HEK293 (cell line): ENCODE results near the gene NPIPB2.
"Not testable (repeated sequence)": the region's sequence is repeated elsewhere in the genome, so short reads cannot be mapped to it uniquely, and the experiment has no call there.

Experiments
- CTCF ChIA-PET: fragments of 350-600 bp; formaldehyde crosslinking; extraction: SDS; loops from one replicate; lab custom pipeline; 2021; ENCODE audit warnings: antibody characterized with exemption; lab: Yijun Ruan, JAX
- POLR2A ChIA-PET: fragments of 300-600 bp; formaldehyde crosslinking; extraction: SDS; loops from one replicate; lab custom pipeline; 2020; ENCODE audit warnings: antibody characterized with exemption, inconsistent platforms; lab: Yijun Ruan, JAX
- H3K27ac ChIP-seq: fragments of 200-500 bp; sonication (Bioruptor generic); 2 replicates; pipeline ENCODE4 v1.5.1; 2014; ENCODE audit warnings: low read depth, low read length, control low read depth, inconsistent platforms; ENCODE audit errors: extremely low read depth
- H3K36me3 ChIP-seq, 2 experiments: fragments of 200-500 bp in 1 of 2; sonication (Bioruptor generic) in 1 of 2; 1 replicate in 1 of 2; 2 replicates in 1 of 2; pipeline ENCODE4 v1.5.1; 2014 to 2017; ENCODE audit warnings: inconsistent platforms in 2 of 2, low read length in 2 of 2; ENCODE audit not compliant: control insufficient read depth in 2 of 2, insufficient read depth in 1 of 2
- H3K4me1 ChIP-seq: fragments of 200-500 bp; sonication (Bioruptor generic); 2 replicates; pipeline ENCODE4 v1.5.1; 2014; ENCODE audit warnings: mild to moderate bottlenecking, low read length, inconsistent platforms; ENCODE audit not compliant: control insufficient read depth, insufficient read depth
- H3K4me3 ChIP-seq: 2 replicates; pipeline ENCODE4 v1.5.1; 2011; ENCODE audit warnings: low read depth, mild to moderate bottlenecking, control low read depth, low read length, moderate library complexity
- H3K9me3 ChIP-seq: fragments of 200-500 bp; sonication (Bioruptor generic); 2 replicates; pipeline ENCODE4 v1.5.1; 2014; ENCODE audit warnings: low read depth, low read length, inconsistent platforms; ENCODE audit not compliant: control insufficient read depth, insufficient read depth
- HIC1 ChIP-seq: fragments of 450-650 bp; formaldehyde crosslinking; IDR thresholded peaks from 2 replicates; pipeline ENCODE4 v1.5.1; 2016; ENCODE audit warnings: missing biosample characterization, missing genetic modification characterization
- HOXA7 ChIP-seq: sonication (generic); formaldehyde crosslinking; IDR thresholded peaks from 2 replicates; pipeline ENCODE4 v1.8.1; 2022; ENCODE audit warnings: missing genetic modification reagents, borderline replicate concordance
- KLF1 ChIP-seq: fragments of 450-650 bp; formaldehyde crosslinking; IDR thresholded peaks from 2 replicates; pipeline ENCODE4 v1.5.1; 2016; ENCODE audit warnings: missing biosample characterization, missing genetic modification characterization
- KLF10 ChIP-seq: fragments of 450-650 bp; IDR thresholded peaks from 2 replicates; pipeline ENCODE4 v1.5.1; 2018; ENCODE audit warnings: missing biosample characterization, mild to moderate bottlenecking, missing genetic modification characterization
- PRDM1 ChIP-seq: fragments of 450-650 bp; formaldehyde crosslinking; IDR thresholded peaks from 2 replicates; pipeline ENCODE4; 2016; ENCODE audit warnings: missing biosample characterization, missing genetic modification characterization
- PRDM6 ChIP-seq: fragments of 450-650 bp; formaldehyde crosslinking; IDR thresholded peaks from 2 replicates; pipeline ENCODE4 v1.5.1; 2017; ENCODE audit warnings: missing biosample characterization, missing genetic modification characterization
- YY2 ChIP-seq: fragments of 450-650 bp; formaldehyde crosslinking; IDR thresholded peaks from 2 replicates; pipeline ENCODE4 v1.5.1; 2016; ENCODE audit warnings: missing biosample characterization, missing genetic modification characterization
- ZBTB7A ChIP-seq: fragments of 450-650 bp; formaldehyde crosslinking; IDR thresholded peaks from 2 replicates; pipeline ENCODE4 v1.5.1; 2016; ENCODE audit warnings: low read depth, missing biosample characterization, missing genetic modification characterization
- ZNF121 ChIP-seq: fragments of 450-650 bp; formaldehyde crosslinking; IDR thresholded peaks from 2 replicates; pipeline ENCODE4 v1.5.1; 2016; ENCODE audit warnings: missing biosample characterization, missing genetic modification characterization
- ZNF138 ChIP-seq: fragments of 450-650 bp; formaldehyde crosslinking; IDR thresholded peaks from 2 replicates; pipeline ENCODE4 v1.5.1; 2016; ENCODE audit warnings: missing biosample characterization, missing genetic modification characterization, borderline replicate concordance
- ZNF266 ChIP-seq: fragments of 450-650 bp; formaldehyde crosslinking; IDR thresholded peaks from 2 replicates; pipeline ENCODE4 v1.5.1; 2016; ENCODE audit warnings: missing biosample characterization, missing genetic modification characterization, low read depth
- ZNF324 ChIP-seq: fragments of 450-650 bp; formaldehyde crosslinking; IDR thresholded peaks from 2 replicates; pipeline ENCODE4 v1.5.1; 2016; ENCODE audit warnings: missing biosample characterization, missing genetic modification characterization
- ZNF391 ChIP-seq: fragments of 450-650 bp; formaldehyde crosslinking; IDR thresholded peaks from 2 replicates; pipeline ENCODE4 v1.5.1; 2016; ENCODE audit warnings: low read depth, missing biosample characterization, missing genetic modification characterization, borderline replicate concordance
- ZNF561 ChIP-seq: fragments of 450-650 bp; IDR thresholded peaks from 2 replicates; pipeline ENCODE4 v1.5.1; 2018; ENCODE audit warnings: missing biosample characterization, missing genetic modification characterization, borderline replicate concordance
- ZNF664 ChIP-seq: fragments of 450-650 bp; formaldehyde crosslinking; IDR thresholded peaks from 2 replicates; pipeline ENCODE4 v1.5.1; 2016; ENCODE audit warnings: missing biosample characterization, missing genetic modification characterization
- ZNF76 ChIP-seq: fragments of 450-650 bp; formaldehyde crosslinking; IDR thresholded peaks from 2 replicates; pipeline ENCODE4; 2016; ENCODE audit warnings: low read depth, missing biosample characterization, missing genetic modification characterization, borderline replicate concordance

Gene NPIPB2

GRCh38 chr16:11948819-11949218 lies 7.0 kb upstream of the NPIPB2 start:
- TF ChIP-seq ZNF121 = peak; percentile 62; the same call in 1 of the 2 replicates
- no peak for TF ChIP-seq KLF10 (tag by site-specific recombination)
- Histone ChIP-seq H3K4me3 (no peak overlapping the region), H3K9me3 (no peaks in the 10 kb centered on the region), H3K27ac (no peak overlapping the region), H3K4me1 (no peaks in the 10 kb centered on the region), H3K36me3 (no peaks in the 10 kb centered on the region)
- ChIA-PET CTCF (interaction anchor here (0.5 to 1.8 kb wide), 9 partner anchors 10 to 146 kb away, joined by 3 to 21 read pairs (median 4); no protein-coding TSS in a partner anchor), POLR2A (interaction anchor here (1.0 kb wide), 1 partner anchor 28 kb away, joined by 3 read pairs; the partner anchor contains the start of gene SNX29)

DNA sequence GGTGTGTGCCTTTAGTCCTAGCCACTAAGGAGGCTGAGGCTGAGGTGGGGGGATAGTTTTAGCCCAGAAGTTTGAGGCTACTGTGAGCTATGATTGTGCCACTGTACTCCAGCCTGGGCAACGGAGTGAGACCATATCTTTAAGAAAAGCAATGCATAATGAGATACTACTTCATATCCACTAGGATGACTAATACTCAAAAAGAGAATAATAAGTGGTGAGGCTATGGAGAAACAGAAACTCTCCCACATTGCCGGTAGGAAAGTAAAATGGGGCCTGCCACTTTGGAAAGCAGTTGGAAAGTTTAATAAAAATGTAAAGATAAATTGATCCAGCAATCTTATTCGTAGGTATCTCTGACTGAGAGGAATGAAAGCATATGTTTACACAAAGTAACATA lies 4.6 kb upstream of the NPIPB2 start:
- ChIA-PET CTCF (interaction anchor here (2.2 kb wide), 1 partner anchor 121 kb away, joined by 10 read pairs; no protein-coding TSS in a partner anchor), POLR2A (no interaction called here)
- H3K27ac ChIP-seq = no peak overlapping the region
- no peak overlapping the region for H3K4me3 ChIP-seq
- no peaks in the 10 kb centered on the region for H3K4me1 ChIP-seq
- TF ChIP-seq ZNF664 (tag by site-specific recombination) (peak; percentile 84; the same call in 1 of the 2 replicates), ZBTB7A (no peak), PRDM1 (tag by site-specific recombination) (peak; percentile 70)
- no peaks in the 10 kb centered on the region for H3K9me3 ChIP-seq
- H3K36me3 ChIP-seq = no peaks in the 10 kb centered on the region

- H3K27ac ChIP-seq, H3K4me3 ChIP-seq, H3K4me1 ChIP-seq, POLR2A ChIA-PET, H3K9me3 ChIP-seq, H3K36me3 ChIP-seq: not testable (repeated sequence)
- peak; percentile 89 for TF ChIP-seq KLF1 (tag by site-specific recombination)
- CTCF ChIA-PET = interaction anchor here (0.6 kb wide), 1 partner anchor 107 kb away, joined by 3 read pairs; no protein-coding TSS in a partner anchor
Observed at GRCh38 chr16:11927350-11927749, 14.5 kb downstream of the NPIPB2 start.

GRCh38 chr16:11924046-11924445 lies 17.8 kb downstream of the NPIPB2 start:
- H3K4me1 ChIP-seq, POLR2A ChIA-PET, H3K4me3 ChIP-seq, H3K36me3 ChIP-seq, H3K27ac ChIP-seq, H3K9me3 ChIP-seq: not testable (repeated sequence)
- CTCF ChIA-PET = interaction anchor here (0.9 kb wide), 1 partner anchor 25 kb away, joined by 3 read pairs; no protein-coding TSS in a partner anchor

DNA sequence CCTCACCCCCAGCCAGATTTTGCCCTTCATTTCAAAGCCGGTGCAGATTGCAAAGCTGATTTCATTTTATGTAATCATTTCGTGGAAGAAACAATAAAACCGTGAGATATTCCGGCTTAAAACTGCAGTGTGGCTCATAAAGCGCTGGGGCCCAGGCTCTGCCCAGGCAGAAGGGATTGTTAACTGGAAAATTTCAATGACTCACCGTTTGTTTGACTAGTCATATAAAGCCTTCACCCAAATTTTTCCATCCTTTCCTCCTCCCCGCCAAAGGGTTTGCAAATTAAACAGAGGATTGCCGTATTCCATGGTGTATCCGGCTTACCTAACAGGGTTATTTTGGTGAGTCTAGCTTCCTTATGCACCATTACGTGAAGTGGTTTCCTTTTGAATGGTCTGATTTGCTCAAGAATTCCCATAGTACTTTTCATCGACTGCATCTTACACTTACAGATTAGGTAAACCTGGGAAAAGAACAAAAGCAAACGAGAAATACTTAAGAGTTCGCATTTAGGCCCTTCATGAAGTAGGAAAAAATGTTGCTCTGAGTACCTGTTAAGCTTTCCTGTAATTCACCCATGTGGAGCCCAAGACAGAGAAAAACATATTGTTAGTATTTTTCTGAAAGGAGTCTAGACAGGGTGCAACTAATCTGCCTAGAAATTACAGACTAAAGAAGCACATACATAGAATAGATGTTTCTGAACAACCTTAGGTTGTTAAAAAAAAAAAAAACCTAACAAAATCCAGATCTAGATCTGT lies 25.1 kb downstream of the NPIPB2 start:
- peak overlapping the region; percentile 47 for H3K4me3 ChIP-seq
- ChIA-PET POLR2A (interaction anchor here (1.2 to 2.0 kb wide), 3 partner anchors 60 to 174 kb away, joined by 3 to 9 read pairs (median 4); partner anchors contain the start of genes SNX29 and TXNDC11), CTCF (interaction anchor here (0.8 to 1.1 kb wide), 2 partner anchors 50 to 179 kb away, joined by 3 read pairs; no protein-coding TSS in a partner anchor)
- H3K9me3 ChIP-seq = no peaks in the 10 kb centered on the region
- peak overlapping the region; percentile 84 for H3K27ac ChIP-seq
- peaks cover 5 to 13% of the 10 kb centered on the region in 2 experiments; a peak in 2 of 3 replicates for H3K36me3 ChIP-seq
- H3K4me1 ChIP-seq = peaks cover 2% of the 10 kb centered on the region; the same call in 1 of the 2 replicates
- TF ChIP-seq YY2 (tag by site-specific recombination) = no peak
- peak; percentile 41 for TF ChIP-seq ZNF76 (tag by site-specific recombination)
- no peak for TF ChIP-seq ZNF391 (tag by site-specific recombination)
- TF ChIP-seq HIC1 (tag by site-specific recombination) = peak; percentile 80
- TF ChIP-seq ZNF324 = no peak
- no peak for TF ChIP-seq ZNF266
- TF ChIP-seq ZNF138 (tag by site-specific recombination) = no peak
- no peak for TF ChIP-seq HOXA7 (CRISPR knock-in tag)
- TF ChIP-seq ZNF561 (tag by site-specific recombination) = peak; percentile 32; the same call in 1 of the 2 replicates
- TF ChIP-seq PRDM6 (tag by site-specific recombination) = peak; percentile 71
